Calu3 (cell line): ENCODE measurements around the gene CA12. TPM values are rescaled to one million over a fixed set of nuclear protein-coding genes. Genes with fewer than 3 reads are reported as not detected.

ENCODE experiments used
- BruUV-seq: library from RNA; stranded (reverse); fragments of 400-500 nt; replicated peaks from 2 replicates; lab custom pipeline; 2021; lab: Mats Ljungman, UMichigan
- CTCF ChIA-PET: fragments of 300-600 bp; sonication (Branson Sonifier 250); formaldehyde crosslinking; loops from one replicate; lab custom pipeline; 2022; ENCODE audit warnings: antibody characterized with exemption; lab: Charles Lee
- DNase-seq: peaks from one replicate; pipeline ENCODE4 v3.0.0; 2022
- H3K27ac Mint-ChIP-seq: one replicate; pipeline ENCODE4 v1.8.0; 2022; ENCODE audit warnings: mixed read lengths; ENCODE audit not compliant: unreplicated experiment
- H3K27me3 Mint-ChIP-seq: one replicate; pipeline ENCODE4 v1.8.0; 2022; ENCODE audit warnings: mixed read lengths; ENCODE audit not compliant: unreplicated experiment
- H3K36me3 Mint-ChIP-seq: one replicate; pipeline ENCODE4 v1.8.0; 2022; ENCODE audit warnings: mild to moderate bottlenecking, moderate library complexity, mixed read lengths; ENCODE audit not compliant: insufficient read depth, unreplicated experiment
- H3K4me1 Mint-ChIP-seq: one replicate; pipeline ENCODE4 v1.8.0; 2022; ENCODE audit warnings: mild to moderate bottlenecking, low read depth, mixed read lengths; ENCODE audit not compliant: unreplicated experiment
- H3K4me3 Mint-ChIP-seq: one replicate; pipeline ENCODE4 v1.8.0; 2022; ENCODE audit warnings: mild to moderate bottlenecking, low read depth, moderate library complexity, mixed read lengths; ENCODE audit not compliant: unreplicated experiment
- H3K9me3 Mint-ChIP-seq: one replicate; pipeline ENCODE4 v1.8.0; 2022; ENCODE audit warnings: low read depth, mixed read lengths; ENCODE audit not compliant: unreplicated experiment
- CTCF ChIP-seq: fragments of 200-600 bp; IDR thresholded peaks from one replicate; pipeline ENCODE4 v1.8.0; 2022; ENCODE audit warnings: antibody characterized with exemption; ENCODE audit not compliant: unreplicated experiment
- intact Hi-C: fragments of 100-400 bp; cut with micrococcal nuclease; formaldehyde crosslinking; loops from one replicate; pipeline ENCODE4 v1.10.0; 2022; ENCODE audit not compliant: unreplicated experiment
- total RNA-seq: library from RNA; stranded (reverse); gene quantifications from 2 replicates; pipeline ENCODE4 v1.2.3, GENCODE V29; 2022

Gene CA12
- total RNA-seq, 1 experiment from 2014 or later = 21.5 TPM

- Mint-ChIP-seq H3K4me3 (no peak overlapping the region), H3K27me3 (no peaks in the 10 kb centered on the region), H3K9me3 (no peaks in the 10 kb centered on the region), H3K4me1 (peaks cover 7% of the 10 kb centered on the region), H3K27ac (no peak overlapping the region), H3K36me3 (no peaks in the 10 kb centered on the region)
- CTCF ChIA-PET = no interaction called here
- no peak for TF ChIP-seq CTCF
- intact Hi-C loops = no loop called here
- no TSS peak for BruUV-seq
- no peak for DNase-seq
Observed at GRCh38 chr15:63409179-63409578, 27.5 kb upstream of the CA12 start.

DNA sequence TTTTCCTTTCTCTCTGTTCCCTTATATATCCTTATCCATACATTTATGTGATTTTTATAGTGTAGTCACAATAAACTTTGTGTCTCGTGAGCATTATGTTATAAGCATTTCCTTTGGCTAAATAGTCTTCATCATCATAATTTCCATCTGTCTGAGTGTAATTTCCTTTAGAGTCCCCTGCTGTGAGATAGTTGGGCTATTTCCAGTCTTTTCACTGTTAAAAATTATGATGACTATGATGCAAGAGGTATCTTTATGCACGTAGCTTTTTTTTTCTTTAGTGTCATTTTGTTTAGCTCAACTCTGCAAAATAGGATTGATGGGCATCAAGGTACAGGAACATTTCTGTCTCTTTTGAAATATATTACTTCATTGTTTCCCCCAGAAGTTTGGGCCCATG lies 26.9 kb upstream of the CA12 start:
- DNase-seq = no peak
- BruUV-seq = no TSS peak
- H3K9me3 Mint-ChIP-seq = no peaks in the 10 kb centered on the region
- H3K27me3 Mint-ChIP-seq = no peaks in the 10 kb centered on the region
- intact Hi-C loops = no loop called here
- CTCF ChIA-PET = no interaction called here
- H3K4me1 Mint-ChIP-seq = peaks cover 9% of the 10 kb centered on the region
- no peaks in the 10 kb centered on the region for H3K36me3 Mint-ChIP-seq
- no peak for TF ChIP-seq CTCF
- H3K4me3 Mint-ChIP-seq = no peak overlapping the region
- no peak overlapping the region for H3K27ac Mint-ChIP-seq

DNA sequence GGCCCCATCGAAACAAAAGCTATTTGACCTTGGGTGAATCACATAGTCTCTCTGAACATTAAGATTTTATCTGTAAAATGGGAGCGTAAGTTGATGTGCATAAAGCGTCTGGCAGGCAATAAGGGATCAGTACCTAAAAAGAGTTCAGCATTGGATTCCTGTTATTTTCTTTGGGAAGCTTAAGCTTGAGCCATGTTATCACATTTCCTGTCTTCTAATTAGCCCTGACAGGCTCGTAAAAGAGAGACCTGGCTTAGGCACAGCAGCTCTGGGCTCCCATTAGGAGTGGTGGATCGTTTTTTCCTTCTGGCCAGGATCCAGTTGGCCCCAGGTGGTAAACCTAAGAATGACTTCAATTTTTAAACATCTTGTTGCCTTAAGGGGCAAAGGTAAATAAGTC lies 26.0 kb upstream of the CA12 start:
- H3K4me3 Mint-ChIP-seq = no peak overlapping the region
- H3K4me1 Mint-ChIP-seq = peaks cover 18% of the 10 kb centered on the region

DNA sequence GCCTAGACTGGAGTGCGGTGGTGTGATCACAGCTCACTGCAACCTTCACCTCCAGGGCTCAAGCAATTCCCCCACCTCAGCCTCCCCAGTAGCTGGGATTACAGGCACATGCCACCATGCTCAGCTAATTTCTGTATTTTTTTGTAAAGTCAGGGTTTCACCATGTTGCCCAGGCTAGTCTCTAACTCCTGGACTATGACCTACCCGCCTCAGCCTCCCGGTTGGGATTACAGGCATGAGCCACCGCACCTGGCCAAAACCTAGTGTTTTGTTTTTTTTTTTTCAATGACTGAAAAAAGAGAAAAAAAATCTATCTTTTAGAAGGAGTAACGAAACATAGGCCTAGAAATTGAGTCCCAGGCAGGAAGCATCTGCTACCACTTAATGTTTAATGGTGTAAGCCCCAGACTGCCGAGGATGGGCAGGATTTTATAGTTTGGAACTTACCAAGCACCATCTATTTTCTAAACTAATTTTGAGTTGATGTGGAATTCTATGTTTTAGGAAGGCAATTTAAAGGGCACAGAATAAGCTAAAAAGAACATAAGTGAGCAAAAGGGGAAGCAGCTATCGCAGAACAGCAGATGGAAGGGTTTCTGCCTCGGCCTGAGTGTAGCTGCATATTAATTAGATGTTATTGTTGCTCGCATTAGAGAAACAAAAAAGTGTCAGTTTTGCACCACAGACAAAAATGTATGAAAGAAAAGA lies 24.2 kb upstream of the CA12 start:
- peaks cover 20% of the 10 kb centered on the region for H3K4me1 Mint-ChIP-seq

More for the DNA sequence above, 26.0 kb upstream of the CA12 start:
- no peak for TF ChIP-seq CTCF
- no peaks in the 10 kb centered on the region for H3K9me3 Mint-ChIP-seq
- intact Hi-C loops = no loop called here
- no TSS peak for BruUV-seq
- CTCF ChIA-PET = no interaction called here
- H3K36me3 Mint-ChIP-seq = no peaks in the 10 kb centered on the region
- no peak for DNase-seq
- no peaks in the 10 kb centered on the region for H3K27me3 Mint-ChIP-seq
- H3K27ac Mint-ChIP-seq = no peak overlapping the region

More for the DNA sequence above, 24.2 kb upstream of the CA12 start:
- Mint-ChIP-seq H3K36me3 (no peaks in the 10 kb centered on the region), H3K4me3 (no peak overlapping the region), H3K27ac (no peak overlapping the region), H3K9me3 (no peaks in the 10 kb centered on the region), H3K27me3 (no peaks in the 10 kb centered on the region)
- TF ChIP-seq CTCF = no peak
- DNase-seq = no peak
- intact Hi-C loops = loop anchor here (2.0 kb wide), 1 partner anchor 55 kb away; no protein-coding TSS in a partner anchor
- CTCF ChIA-PET = no interaction called here
- no TSS peak for BruUV-seq
